ENCODE data around the gene DENND1A.

Gene DENND1A

GRCh38 chr9:123607479-123607878 lies 322.4 kb downstream of the DENND1A start:
- DNase-seq = no peak

- DNase-seq = no peak
Measured at GRCh38 chr9:123606141-123606540, 323.8 kb downstream of the DENND1A start.

DNA sequence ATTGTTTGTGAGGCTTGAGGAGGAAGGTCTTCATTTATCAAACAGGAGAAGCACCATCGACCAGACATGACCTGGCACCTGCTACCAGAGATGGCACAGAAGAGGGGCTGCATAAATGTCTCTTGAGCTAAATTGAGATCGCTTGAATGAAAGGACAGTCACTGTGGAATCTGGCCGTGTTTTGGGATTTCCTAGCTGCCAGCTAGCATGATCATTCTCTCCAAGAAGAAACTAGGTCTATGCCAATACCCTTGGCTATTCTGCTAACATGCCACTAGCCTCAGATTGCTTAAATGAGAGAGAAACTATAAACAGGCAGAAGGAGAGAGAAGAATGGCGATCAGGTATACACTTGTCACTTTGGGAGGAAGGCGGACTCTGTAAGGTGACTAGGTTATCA lies 324.6 kb downstream of the DENND1A start:
- no peak for DNase-seq

- no peak for DNase-seq
Measured at GRCh38 chr9:123604861-123605260, 325.1 kb downstream of the DENND1A start.

- no peak for DNase-seq
Measured at GRCh38 chr9:123601828-123602227, 328.1 kb downstream of the DENND1A start.

- no peak for DNase-seq
Measured at GRCh38 chr9:123599781-123600180, 330.1 kb downstream of the DENND1A start.

GRCh38 chr9:123597876-123598556 lies 331.9 kb downstream of the DENND1A start:
- no peak for DNase-seq

DNA sequence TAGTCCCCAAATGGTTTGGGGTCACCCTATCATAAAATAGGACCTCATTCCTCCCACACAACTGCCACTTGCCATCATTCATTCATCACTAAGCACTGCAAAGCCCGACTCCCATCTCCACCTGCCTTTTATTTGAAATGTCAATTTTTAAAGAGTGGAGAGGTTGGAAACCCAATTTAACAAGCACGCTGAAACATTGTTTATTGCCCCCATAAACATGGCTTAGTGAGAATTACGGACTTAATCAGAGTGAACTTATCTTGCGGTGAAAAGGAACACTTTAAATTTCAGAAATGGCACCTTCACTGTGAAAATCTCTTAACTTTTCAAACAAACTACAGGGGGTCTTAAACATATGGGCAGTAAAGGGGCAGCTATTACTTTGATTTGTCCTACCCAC lies 332.9 kb downstream of the DENND1A start:
- DNase-seq = no peak

DNA sequence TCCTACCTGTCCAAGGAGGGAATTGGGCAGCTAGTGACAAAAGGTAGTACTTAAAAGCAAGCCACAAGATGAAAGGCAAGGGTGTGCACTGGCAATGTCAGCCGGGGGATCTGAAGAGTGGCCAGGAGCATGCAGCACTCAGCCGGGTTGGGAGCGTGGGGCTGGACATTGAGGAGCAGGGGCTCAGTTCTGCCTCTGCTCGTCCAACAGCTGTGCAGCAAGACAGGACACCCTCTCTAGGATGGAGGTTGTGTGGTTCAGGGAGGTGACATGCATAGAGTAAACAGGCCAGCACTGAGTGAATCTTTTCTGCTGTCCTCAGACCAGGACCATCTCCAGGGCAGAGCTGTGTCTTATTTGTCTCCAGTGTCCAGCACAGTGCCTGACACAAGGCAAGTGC lies 338.6 kb downstream of the DENND1A start:
- no peak for DNase-seq

DNA sequence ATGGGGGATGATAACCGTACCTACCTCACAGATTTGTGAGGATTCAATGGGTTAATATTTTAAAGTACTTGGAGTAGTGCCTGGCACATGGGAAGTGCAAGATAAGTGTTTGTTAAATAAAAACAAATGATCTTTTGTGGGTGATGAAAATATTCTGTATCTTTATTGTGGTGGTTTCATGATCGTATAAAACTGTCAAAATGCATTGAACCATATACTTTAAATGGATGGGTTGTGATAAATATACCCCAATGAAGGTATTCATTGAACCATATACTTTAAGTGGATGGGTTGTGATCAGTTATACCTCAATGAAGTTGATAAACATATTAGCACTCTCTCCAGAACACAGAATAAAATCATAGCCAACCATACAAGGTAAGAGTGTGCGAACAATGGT lies 339.4 kb downstream of the DENND1A start:
- DNase-seq = no peak

- no peak for DNase-seq
Measured at GRCh38 chr9:123589361-123590239, 340.3 kb downstream of the DENND1A start.

DNA sequence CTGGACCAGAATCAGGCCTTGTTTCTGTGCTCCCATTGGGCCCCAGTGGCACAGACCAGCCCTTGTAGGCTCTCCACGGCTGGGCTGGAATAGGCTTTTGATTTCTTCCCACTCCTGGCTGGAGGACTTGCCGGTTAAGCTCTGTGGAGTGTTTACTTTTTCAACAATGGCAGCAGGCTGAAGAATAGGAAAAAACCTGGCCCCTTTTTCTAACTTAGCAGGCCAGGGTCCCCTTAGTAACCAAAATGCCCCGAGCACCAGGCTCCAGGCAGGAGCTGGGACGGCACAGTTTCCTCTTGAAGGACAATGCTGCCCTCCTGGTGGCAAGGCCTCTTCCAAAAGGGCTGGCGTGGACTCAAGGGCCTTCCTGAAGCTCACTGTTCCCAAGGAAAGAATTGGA lies 343.7 kb downstream of the DENND1A start:
- DNase-seq = no peak

GRCh38 chr9:123584202-123585176 lies 345.4 kb downstream of the DENND1A start:
- no peak for DNase-seq

DNA sequence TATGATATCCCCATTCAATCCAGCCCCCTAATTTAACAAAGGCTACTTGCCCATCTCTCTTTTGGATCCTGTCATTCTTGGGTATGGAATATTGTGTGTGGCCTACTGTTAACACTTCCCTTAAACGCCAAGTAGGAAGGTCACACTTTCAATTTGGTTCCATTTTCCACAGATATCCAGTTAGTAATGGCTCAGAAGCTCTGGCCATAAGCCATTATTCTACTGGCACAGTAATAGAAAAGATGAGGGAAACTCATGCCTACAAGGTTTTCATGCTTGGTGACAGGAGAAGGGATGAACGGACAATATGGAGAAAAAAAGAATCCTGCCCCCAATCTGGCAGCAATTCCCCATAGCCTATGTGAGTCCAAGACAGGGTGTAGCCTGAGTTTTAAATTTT lies 346.3 kb downstream of the DENND1A start:
- DNase-seq = no peak

- no peak for DNase-seq
Measured at GRCh38 chr9:123571240-123571639, 358.7 kb downstream of the DENND1A start.

GRCh38 chr9:123568691-123569688 lies 360.9 kb downstream of the DENND1A start:
- DNase-seq = no peak

DNA sequence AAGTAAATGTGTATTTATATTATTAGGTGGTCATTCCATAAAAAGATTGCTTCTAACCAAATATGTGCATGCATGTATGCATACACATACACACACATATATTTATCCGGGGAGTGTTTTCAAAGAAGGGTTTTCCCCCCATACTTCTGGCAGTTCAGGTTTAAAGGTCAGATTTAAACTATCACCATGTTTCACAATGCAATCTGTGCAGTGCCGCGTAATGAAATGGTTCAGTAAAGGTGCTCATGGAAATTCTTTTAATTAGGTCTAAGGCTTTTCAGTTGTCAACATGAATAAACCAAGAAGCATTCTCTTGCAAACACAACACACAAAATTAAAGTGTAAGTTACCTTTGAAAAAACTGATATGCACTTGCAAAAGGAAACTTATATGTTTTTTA lies 362.9 kb downstream of the DENND1A start:
- no peak for DNase-seq

- DNase-seq = no peak
Measured at GRCh38 chr9:123564652-123565051, 365.3 kb downstream of the DENND1A start.

DNA sequence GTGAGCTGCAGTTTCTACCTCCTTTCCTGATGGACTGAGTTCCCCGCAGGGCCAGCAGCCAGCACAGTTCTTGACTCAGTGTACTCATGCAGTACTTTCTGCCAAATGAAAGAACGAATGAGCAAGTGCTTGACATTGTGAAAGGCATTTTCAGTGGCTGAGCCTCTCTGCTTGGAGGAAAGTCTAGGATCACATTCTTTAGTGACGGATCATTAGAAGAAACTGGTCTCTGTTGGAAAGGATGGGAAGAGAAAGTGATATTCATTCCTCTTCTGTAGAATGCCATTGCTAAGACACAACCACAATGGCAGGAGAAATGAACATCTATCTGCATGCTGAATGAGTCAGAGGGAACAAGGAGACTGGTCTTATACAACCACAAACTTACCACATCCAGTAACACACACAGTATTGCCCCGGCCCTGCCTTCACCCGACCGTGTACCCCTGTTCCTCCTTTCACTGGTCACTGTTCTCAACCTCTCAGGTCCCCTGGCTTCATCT lies 367.0 kb downstream of the DENND1A start:
- DNase-seq = no peak

DNA sequence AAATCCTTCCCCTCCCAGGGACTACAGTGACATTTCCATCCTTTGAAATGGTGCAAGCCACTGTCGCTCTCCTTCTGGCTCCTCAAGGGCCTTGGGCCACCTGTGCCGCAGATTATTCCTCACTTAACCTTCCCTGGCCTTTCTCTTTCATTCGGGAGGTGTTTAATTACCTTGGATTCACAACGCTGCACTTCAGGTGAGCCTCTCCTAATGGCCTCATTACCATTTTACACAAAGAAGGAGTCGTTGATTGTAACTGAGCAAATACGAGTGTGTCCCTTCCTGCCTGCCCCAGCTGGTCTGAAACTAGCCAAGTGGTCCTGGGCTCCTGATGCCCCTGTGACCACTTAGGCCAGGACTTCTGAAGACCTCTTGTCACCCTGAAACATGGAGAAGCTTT lies 368.9 kb downstream of the DENND1A start:
- DNase-seq = no peak

All from activated CD4-positive, alpha-beta T cell treated with anti-CD3 and anti-CD28 coated beads for 4 hours (primary cell).